Small intestine (tissue), 16 donors: ENCODE results near the gene PIGQ. TPM values are rescaled to one million over a fixed set of nuclear protein-coding genes. Genes with fewer than 3 reads are reported as not detected.

Experiments
- DNase-seq, 2 donors: peaks; one replicate each; pipeline versions ENCODE4 v3.0.0 to v3.0.0-alpha.2; 2013
- FAIRE-seq: peaks from 2 replicates; lab custom pipeline; 2012; peaks lifted over from hg19 to GRCh38; lab: Jason Lieb, UNC
- H3K27ac ChIP-seq, 3 donors: one replicate each; pipeline ENCODE4 v1.5.1; 2013; ENCODE audit warnings: low read length in 2 of 3, mild to moderate bottlenecking in 2 of 3, control low read depth in 1 of 3, inconsistent platforms in 1 of 3, low read depth in 1 of 3, moderate library complexity in 1 of 3
- H3K27me3 ChIP-seq, 3 donors: one replicate each; pipeline ENCODE4 v1.6.1; 2013; ENCODE audit warnings: low read length in 3 of 3, inconsistent platforms in 1 of 3; ENCODE audit not compliant: control insufficient read depth in 3 of 3, insufficient read depth in 3 of 3
- H3K36me3 ChIP-seq, 3 donors: one replicate each; pipeline ENCODE4 v1.6.1; 2013; ENCODE audit warnings: low read length in 3 of 3, inconsistent platforms in 1 of 3, low read depth in 1 of 3, mild to moderate bottlenecking in 1 of 3, moderate library complexity in 1 of 3; ENCODE audit not compliant: control insufficient read depth in 3 of 3, insufficient read depth in 2 of 3
- H3K4me1 ChIP-seq, 3 donors: one replicate each; pipeline ENCODE4 v1.6.1; 2013; ENCODE audit warnings: low read length in 2 of 3, inconsistent platforms in 1 of 3, low read depth in 1 of 3, mild to moderate bottlenecking in 1 of 3, moderate library complexity in 1 of 3; ENCODE audit not compliant: control insufficient read depth in 3 of 3, insufficient read depth in 2 of 3
- H3K4me3 ChIP-seq, 3 donors: one replicate each; pipeline ENCODE4 v1.5.1; 2013; ENCODE audit warnings: low read length in 3 of 3, control low read depth in 1 of 3, inconsistent platforms in 1 of 3, low read depth in 1 of 3, mild to moderate bottlenecking in 1 of 3, moderate library complexity in 1 of 3
- H3K9me3 ChIP-seq, 2 donors: one replicate each; pipeline ENCODE4 v1.6.1; 2013; ENCODE audit warnings: low read depth in 1 of 2, low read length in 1 of 2; ENCODE audit not compliant: control insufficient read depth in 2 of 2, insufficient read depth in 1 of 2
- WGBS, 3 donors: extraction: QIAGEN DNeasy Blood & Tissue Kit; methylation state at CpG; one replicate each; pipeline ENCODE4 v1.1.7; 2013; 5-methylcytosine and 5-hydroxymethylcytosine counted together
- long read RNA-seq, 10 donors: transcript quantifications; one replicate each; lab custom pipeline, GENCODE V29; 2026
- polyA plus RNA-seq, 4 donors: library from polyadenylated mRNA; stranded (reverse) in 3 of 4; unstranded in 1 of 4; fragments of 200-250 nt in 3 of 4; fragments of 120-200 nt in 1 of 4; gene quantifications; one replicate each; pipeline versions ENCODE4 v1.2.1 to v1.2.3, GENCODE V29; 2013
- donor health status: healthy with polysubstance abuse.
- donor health status: control.
- donor health status: control.
- donor health status: Bipolar disorder and iron deficiency.
- donor health status: healthy.

Gene PIGQ
- 10 to 100 TPM; 21.3 to 43.5 (median 28.0) TPM for polyA plus RNA-seq
- long read RNA-seq, donor 1: 0 reads
- long read RNA-seq, donor 2, partial matches to known transcripts: 0 of 6 reads
- long read RNA-seq, donor 2, other reads (novel, unspliced or antisense): 0 of 6 reads
- long read RNA-seq, donor 3, transcript PIGQ-216 (1 exons, 1,046 nt): major isoform, 9 of 13 reads
- long read RNA-seq, donor 3, partial matches to known transcripts: 0 of 13 reads
- long read RNA-seq, donor 3, other reads (novel, unspliced or antisense): 0 of 13 reads
- long read RNA-seq, donor 4, partial matches to known transcripts: 0 of 1 reads
- long read RNA-seq, donor 4, other reads (novel, unspliced or antisense): 0 of 1 reads
- long read RNA-seq, donor 5, partial matches to known transcripts: 0 of 2 reads
- long read RNA-seq, donor 5, other reads (novel, unspliced or antisense): 0 of 2 reads
- long read RNA-seq, donor 6, partial matches to known transcripts: 0 of 4 reads
- long read RNA-seq, donor 6, other reads (novel, unspliced or antisense): 0 of 4 reads
- long read RNA-seq, donor 7, partial matches to known transcripts: 0 of 14 reads
- long read RNA-seq, donor 7, other reads (novel, unspliced or antisense): 0 of 14 reads
- long read RNA-seq, donor 8, partial matches to known transcripts: 0 of 3 reads
- long read RNA-seq, donor 8, other reads (novel, unspliced or antisense): 0 of 3 reads
- long read RNA-seq, donor 9, partial matches to known transcripts: 0 of 4 reads
- long read RNA-seq, donor 9, other reads (novel, unspliced or antisense): 0 of 4 reads
- long read RNA-seq, donor 10, transcript PIGQ-210 (2 exons, 1,775 nt): minor isoform, 5 of 19 reads
- long read RNA-seq, donor 10, transcript PIGQ-216 (1 exons, 1,046 nt): major isoform, 13 of 19 reads
- long read RNA-seq, donor 10, partial matches to known transcripts: 0 of 19 reads
- long read RNA-seq, donor 10, other reads (novel, unspliced or antisense): 0 of 19 reads

- FAIRE-seq (no peak), DNase-seq (peak in 1 of 2 donors; percentile 89)
- Histone ChIP-seq H3K9me3 (no peaks in the 10 kb centered on the region), H3K4me1 (peaks cover 4 to 40% (median 13%) of the 10 kb centered on the region in 3 donors), H3K36me3 (peaks cover 0 to 28% (median 0%) of the 10 kb centered on the region in 3 donors), H3K27ac (peak within 1 kb of the TSS; percentile 39 to 64 (median 44)), H3K4me3 (peak within 1 kb of the TSS; percentile 63 to 93 (median 68)), H3K27me3 (no peaks in the 10 kb centered on the region)
- 2 to 4% (median 3%) methylated on average over 53 to 87 of the region's 87 CpGs for WGBS, 3 donors
Observed at GRCh38 chr16:569445-570254, at the start of gene PIGQ. TSS of gene PIGQ (plus strand) at chr16:569968. CDS start at chr16:574075, 4,107 bp downstream.

GRCh38 chr16:520847-521246 is 48.9 kb upstream of the PIGQ start:
- Histone ChIP-seq H3K9me3 (no peaks in the 10 kb centered on the region), H3K27me3 (no peaks in the 10 kb centered on the region), H3K4me1 (peaks cover 0 to 28% (median under 1%) of the 10 kb centered on the region in 3 donors), H3K36me3 (peaks cover 5 to 84% (median 9%) of the 10 kb centered on the region in 3 donors), H3K27ac (no peak overlapping the region), H3K4me3 (no peak overlapping the region)
- DNase-seq: no peak
- no peak for FAIRE-seq
- 84 to 92% (median 88%) methylated on average over 10 to 13 of the region's 13 CpGs for WGBS, 3 donors

GRCh38 chr16:521381-522210 is 48.2 kb upstream of the PIGQ start:
- H3K4me1 ChIP-seq: peaks cover 0 to 35% (median 6%) of the 10 kb centered on the region in 3 donors
- no peak overlapping the region for H3K4me3 ChIP-seq
- H3K27me3 ChIP-seq: no peaks in the 10 kb centered on the region
- no peak overlapping the region for H3K27ac ChIP-seq
- DNase-seq (peak; percentile 58 to 85), FAIRE-seq (no peak)
- WGBS, 3 donors: 50 to 73% (median 60%) methylated on average over 34 of the region's 34 CpGs
- no peaks in the 10 kb centered on the region for H3K9me3 ChIP-seq
- peaks cover 5 to 76% (median 5%) of the 10 kb centered on the region in 3 donors for H3K36me3 ChIP-seq

GRCh38 chr16:522320-523096 is 47.3 kb upstream of the PIGQ start:
- 57 to 70% (median 62%) methylated on average over 23 of the region's 23 CpGs for WGBS, 3 donors
- no peak for FAIRE-seq

GRCh38 chr16:523097-523741 is 46.5 kb upstream of the PIGQ start:
- H3K27ac ChIP-seq: no peak overlapping the region
- H3K27me3 ChIP-seq: no peaks in the 10 kb centered on the region
- WGBS, 3 donors: 84 to 93% (median 92%) methylated on average over 22 of the region's 22 CpGs
- H3K9me3 ChIP-seq: no peaks in the 10 kb centered on the region
- FAIRE-seq (no peak), DNase-seq (no peak)
- peaks cover 4 to 62% (median 5%) of the 10 kb centered on the region in 3 donors for H3K36me3 ChIP-seq
- H3K4me1 ChIP-seq: peaks cover 0 to 37% (median 6%) of the 10 kb centered on the region in 3 donors
- no peak overlapping the region for H3K4me3 ChIP-seq

More at GRCh38 chr16:522320-523096, 47.3 kb upstream of the PIGQ start:
- Histone ChIP-seq H3K4me3 (no peak overlapping the region), H3K4me1 (peaks cover 0 to 37% (median 6%) of the 10 kb centered on the region in 3 donors), H3K9me3 (no peaks in the 10 kb centered on the region), H3K27ac (peak overlapping the region in 1 of 3 donors; percentile 12), H3K27me3 (no peaks in the 10 kb centered on the region), H3K36me3 (peaks cover 4 to 67% (median 5%) of the 10 kb centered on the region in 3 donors)
- DNase-seq: peak in 1 of 2 donors; percentile 31

- peaks cover 2 to 53% (median 5%) of the 10 kb centered on the region in 3 donors for H3K36me3 ChIP-seq
- H3K9me3 ChIP-seq: no peaks in the 10 kb centered on the region
- DNase-seq (no peak), FAIRE-seq (no peak)
- H3K27me3 ChIP-seq: no peaks in the 10 kb centered on the region
- H3K4me3 ChIP-seq: no peak overlapping the region
- peaks cover 6 to 44% (median 7%) of the 10 kb centered on the region in 3 donors for H3K4me1 ChIP-seq
- WGBS, 3 donors: 65 to 79% (median 68%) methylated on average over 24 of the region's 24 CpGs
- peak overlapping the region in 1 of 3 donors; percentile 91 for H3K27ac ChIP-seq
Observed at GRCh38 chr16:524274-525040, 45.3 kb upstream of the PIGQ start.
